Astrocyte (in vitro differentiated cells and primary cell): ENCODE data around the gene WDHD1. TPM values are rescaled to one million over a fixed set of nuclear protein-coding genes. Genes with fewer than 3 reads are reported as not detected.
A peak's percentile ranks its signal among the peaks of the same experiment; 100 is the strongest.

Experiments used
- DNase-seq: peaks from one replicate; pipeline ENCODE4 v3.0.0-alpha.2; 2010; ENCODE audit warnings: low read depth
- FAIRE-seq: peaks from 2 replicates; lab custom pipeline; 2011; peaks lifted over from hg19 to GRCh38; lab: Jason Lieb, UNC
- H2AFZ ChIP-seq: 2 replicates; pipeline ENCODE4 v1.6.0; 2012; ENCODE audit warnings: low read depth, low read length, inconsistent platforms
- H3K27ac ChIP-seq: 2 replicates; pipeline ENCODE4 v1.5.1; 2011; ENCODE audit warnings: low read depth, low read length, inconsistent platforms
- H3K27me3 ChIP-seq: 2 replicates; pipeline ENCODE4 v1.6.0; 2011; ENCODE audit warnings: low read length, inconsistent platforms; ENCODE audit not compliant: insufficient read depth
- H3K36me3 ChIP-seq: 2 replicates; pipeline ENCODE4 v1.5.1; 2011; ENCODE audit warnings: low read length, inconsistent platforms; ENCODE audit not compliant: insufficient read depth
- H3K4me1 ChIP-seq: 2 replicates; pipeline ENCODE4 v1.5.1; 2011; ENCODE audit warnings: low read length, inconsistent platforms; ENCODE audit not compliant: insufficient read depth
- H3K4me2 ChIP-seq: 2 replicates; pipeline ENCODE4 v1.6.0; 2012; ENCODE audit warnings: low read length, inconsistent platforms
- H3K4me3 ChIP-seq: 2 replicates; pipeline ENCODE4 v1.5.1; 2011; ENCODE audit warnings: low read depth, mild to moderate bottlenecking, low read length, inconsistent platforms; ENCODE audit not compliant: insufficient read depth
- H3K79me2 ChIP-seq: 2 replicates; pipeline ENCODE4 v1.6.0; 2012; ENCODE audit warnings: mild to moderate bottlenecking, low read length, inconsistent platforms; ENCODE audit not compliant: insufficient read depth
- H3K9ac ChIP-seq: 2 replicates; pipeline ENCODE4 v1.6.0; 2012; ENCODE audit warnings: mild to moderate bottlenecking, low read length, inconsistent platforms
- H3K9me3 ChIP-seq: 2 replicates; pipeline ENCODE4 v1.5.1; 2012; ENCODE audit warnings: low read depth, mild to moderate bottlenecking, low read length, inconsistent platforms; ENCODE audit not compliant: insufficient read depth
- H4K20me1 ChIP-seq: 2 replicates; pipeline ENCODE4 v1.6.0; 2012; ENCODE audit warnings: low read length, inconsistent platforms; ENCODE audit not compliant: insufficient read depth
- H3K27ac Mint-ChIP-seq: one replicate; pipeline ENCODE4 v1.8.0; 2021; ENCODE audit warnings: mild to moderate bottlenecking, mixed read lengths; ENCODE audit not compliant: unreplicated experiment
- H3K27me3 Mint-ChIP-seq: one replicate; pipeline ENCODE4 v1.8.0; 2021; ENCODE audit warnings: low read depth, mixed read lengths; ENCODE audit not compliant: unreplicated experiment
- H3K36me3 Mint-ChIP-seq: one replicate; pipeline ENCODE4 v1.8.0; 2021; ENCODE audit warnings: low read depth, mixed read lengths; ENCODE audit not compliant: unreplicated experiment
- H3K4me1 Mint-ChIP-seq: one replicate; pipeline ENCODE4 v1.8.0; 2021; ENCODE audit warnings: low read depth, mixed read lengths; ENCODE audit not compliant: unreplicated experiment
- H3K4me3 Mint-ChIP-seq: one replicate; pipeline ENCODE4 v1.8.0; 2021; ENCODE audit warnings: mild to moderate bottlenecking, moderate library complexity, mixed read lengths; ENCODE audit not compliant: unreplicated experiment
- H3K9me3 Mint-ChIP-seq: one replicate; pipeline ENCODE4 v1.8.0; 2021; ENCODE audit warnings: mild to moderate bottlenecking, mixed read lengths; ENCODE audit not compliant: unreplicated experiment
- EZH2 ChIP-seq: IDR thresholded peaks from 2 replicates; pipeline ENCODE4 v1.6.1; 2012; ENCODE audit warnings: mild to moderate bottlenecking, low read length, inconsistent platforms; ENCODE audit not compliant: insufficient read depth
- total RNA-seq: library from RNA; stranded (reverse); gene quantifications from 2 replicates; pipeline ENCODE4 v1.2.1, GENCODE V29; 2021
- TF ChIP-seq, protein P1 (sequence below): IDR thresholded peaks from 2 replicates; pipeline ENCODE4 v1.5.1; 2011; ENCODE audit warnings: low read depth, mild to moderate bottlenecking, inconsistent platforms, low read length, moderate library complexity; ENCODE audit not compliant: insufficient read depth

Gene WDHD1
- total RNA-seq, 1 donor from 2014 or later: 9.3 TPM

DNA sequence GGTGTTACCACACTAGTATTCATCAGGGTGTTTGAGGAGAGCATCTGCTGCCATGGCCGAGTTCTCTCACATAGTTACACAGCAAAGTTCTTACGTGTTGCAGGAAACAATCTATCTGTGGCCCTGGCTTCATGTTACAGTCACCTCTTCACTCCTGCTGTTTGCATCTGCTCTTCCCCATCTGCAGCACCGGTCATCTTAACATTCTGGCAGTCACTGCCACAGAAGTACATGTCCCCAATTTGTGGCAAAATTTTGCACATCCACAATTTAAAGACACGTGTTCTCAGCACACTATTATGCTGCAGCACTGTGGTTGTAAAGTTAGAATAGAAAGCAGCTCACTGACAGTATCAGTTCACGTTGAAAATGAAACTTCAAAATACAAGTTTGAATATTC is 47.8 kb upstream of the WDHD1 start:
- no peaks in the 10 kb centered on the region for H3K79me2 ChIP-seq
- no peak overlapping the region for H3K9ac ChIP-seq
- H3K4me3 ChIP-seq: no peak overlapping the region
- TF ChIP-seq, protein P1, sequence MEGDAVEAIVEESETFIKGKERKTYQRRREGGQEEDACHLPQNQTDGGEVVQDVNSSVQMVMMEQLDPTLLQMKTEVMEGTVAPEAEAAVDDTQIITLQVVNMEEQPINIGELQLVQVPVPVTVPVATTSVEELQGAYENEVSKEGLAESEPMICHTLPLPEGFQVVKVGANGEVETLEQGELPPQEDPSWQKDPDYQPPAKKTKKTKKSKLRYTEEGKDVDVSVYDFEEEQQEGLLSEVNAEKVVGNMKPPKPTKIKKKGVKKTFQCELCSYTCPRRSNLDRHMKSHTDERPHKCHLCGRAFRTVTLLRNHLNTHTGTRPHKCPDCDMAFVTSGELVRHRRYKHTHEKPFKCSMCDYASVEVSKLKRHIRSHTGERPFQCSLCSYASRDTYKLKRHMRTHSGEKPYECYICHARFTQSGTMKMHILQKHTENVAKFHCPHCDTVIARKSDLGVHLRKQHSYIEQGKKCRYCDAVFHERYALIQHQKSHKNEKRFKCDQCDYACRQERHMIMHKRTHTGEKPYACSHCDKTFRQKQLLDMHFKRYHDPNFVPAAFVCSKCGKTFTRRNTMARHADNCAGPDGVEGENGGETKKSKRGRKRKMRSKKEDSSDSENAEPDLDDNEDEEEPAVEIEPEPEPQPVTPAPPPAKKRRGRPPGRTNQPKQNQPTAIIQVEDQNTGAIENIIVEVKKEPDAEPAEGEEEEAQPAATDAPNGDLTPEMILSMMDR: no peak
- no peak for TF ChIP-seq EZH2
- H3K27ac Mint-ChIP-seq: peak overlapping the region; percentile 77
- no peaks in the 10 kb centered on the region for H3K36me3 Mint-ChIP-seq
- no peaks in the 10 kb centered on the region for H3K27me3 Mint-ChIP-seq
- H3K4me1 ChIP-seq: peaks cover 36% of the 10 kb centered on the region
- peak overlapping the region; percentile 42 for H3K4me2 ChIP-seq
- H2AFZ ChIP-seq: no peak overlapping the region
- no peaks in the 10 kb centered on the region for H3K27me3 ChIP-seq
- H3K9me3 Mint-ChIP-seq: no peaks in the 10 kb centered on the region
- H3K27ac ChIP-seq: no peak overlapping the region
- FAIRE-seq: no peak
- H3K4me3 Mint-ChIP-seq: no peak overlapping the region
- peaks cover 49% of the 10 kb centered on the region for H3K4me1 Mint-ChIP-seq
- no peaks in the 10 kb centered on the region for H3K9me3 ChIP-seq
- no peaks in the 10 kb centered on the region for H3K36me3 ChIP-seq
- DNase-seq: peak; percentile 59
- H4K20me1 ChIP-seq: no peaks in the 10 kb centered on the region

DNA sequence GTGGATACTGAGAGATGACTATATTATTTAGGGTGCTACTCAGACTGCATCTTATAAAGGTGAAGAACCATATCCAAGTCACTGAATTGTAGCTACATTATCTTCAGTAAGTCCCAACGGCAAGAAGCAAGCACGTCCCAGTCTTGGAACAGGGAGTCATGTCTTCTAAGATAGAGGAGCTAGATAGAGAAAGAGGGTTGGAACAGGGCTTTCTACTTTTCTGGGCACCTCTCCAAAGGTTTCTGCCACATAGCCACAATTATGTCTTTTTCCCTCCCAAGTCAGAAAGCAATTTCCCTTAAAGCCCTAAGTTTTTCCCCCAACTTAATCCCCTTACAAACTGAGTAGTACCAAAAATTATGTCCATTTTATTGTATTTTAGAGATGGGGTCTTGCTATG is 47.0 kb upstream of the WDHD1 start:
- H3K9me3 ChIP-seq: no peaks in the 10 kb centered on the region
- TF ChIP-seq EZH2: no peak
- TF ChIP-seq, protein P1: no peak
- Mint-ChIP-seq H3K9me3 (no peaks in the 10 kb centered on the region), H3K36me3 (no peaks in the 10 kb centered on the region), H3K4me3 (no peak overlapping the region), H3K4me1 (peaks cover 49% of the 10 kb centered on the region), H3K27me3 (no peaks in the 10 kb centered on the region), H3K27ac (no peak overlapping the region)
- FAIRE-seq (no peak), DNase-seq (peak; percentile 83)
- peaks cover 36% of the 10 kb centered on the region for H3K4me1 ChIP-seq
- H3K4me2 ChIP-seq: peak overlapping the region; percentile 30
- no peak overlapping the region for H3K4me3 ChIP-seq
- H3K36me3 ChIP-seq: no peaks in the 10 kb centered on the region
- H4K20me1 ChIP-seq: no peaks in the 10 kb centered on the region
- H3K27ac ChIP-seq: no peak overlapping the region
- no peak overlapping the region for H2AFZ ChIP-seq
- no peaks in the 10 kb centered on the region for H3K27me3 ChIP-seq
- no peak overlapping the region for H3K9ac ChIP-seq
- H3K79me2 ChIP-seq: no peaks in the 10 kb centered on the region

DNA sequence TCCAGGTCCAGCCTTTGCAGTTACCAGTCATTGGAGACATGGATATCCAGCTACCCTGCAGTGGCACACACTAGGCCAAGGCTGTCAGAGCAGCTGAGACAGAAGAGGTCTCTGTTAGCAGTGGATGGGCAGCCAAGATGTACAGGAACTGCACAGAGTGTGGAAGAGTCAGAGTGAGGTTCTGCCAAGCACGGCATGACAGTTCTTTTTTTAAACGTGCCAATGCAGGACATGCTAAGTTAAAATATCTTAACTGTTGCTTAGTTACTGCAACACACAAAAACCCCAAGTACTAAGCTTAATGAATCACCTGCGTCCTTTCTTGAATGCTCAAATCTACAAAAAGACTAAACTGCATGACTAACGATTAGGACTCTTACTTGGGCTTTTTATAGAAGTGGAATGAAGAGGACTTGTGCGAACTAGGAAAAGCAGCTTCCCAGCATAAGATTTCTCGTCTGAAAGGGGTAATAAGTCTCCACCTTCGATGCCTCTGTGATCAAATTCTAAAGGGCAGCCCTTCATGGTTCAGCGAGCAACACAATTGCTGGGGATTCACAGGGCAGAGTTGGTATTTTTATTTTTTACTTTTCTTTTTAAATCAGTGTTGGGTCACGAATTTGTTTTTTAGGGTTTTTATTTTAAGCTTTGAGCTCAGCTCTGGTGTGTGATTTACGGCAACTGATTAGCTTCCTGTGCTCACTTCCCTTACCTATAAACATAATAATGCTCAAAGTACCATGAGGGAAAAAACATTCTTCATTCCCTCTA is 45.2 kb upstream of the WDHD1 start:
- H3K36me3 Mint-ChIP-seq: peaks cover 3% of the 10 kb centered on the region
- no peaks in the 10 kb centered on the region for H3K27me3 Mint-ChIP-seq
- peaks cover 45% of the 10 kb centered on the region for H3K4me1 Mint-ChIP-seq
- no peaks in the 10 kb centered on the region for H3K27me3 ChIP-seq
- peak overlapping the region; percentile 78 for H3K9ac ChIP-seq
- H3K9me3 Mint-ChIP-seq: no peaks in the 10 kb centered on the region
- H2AFZ ChIP-seq: no peak overlapping the region
- peak overlapping the region; percentile 27 for H3K4me3 ChIP-seq
- peak overlapping the region; percentile 70 for H3K4me2 ChIP-seq
- TF ChIP-seq EZH2: no peak
- TF ChIP-seq, protein P1: no peak
- FAIRE-seq: peak; percentile 63
- H3K9me3 ChIP-seq: no peaks in the 10 kb centered on the region
- no peaks in the 10 kb centered on the region for H3K79me2 ChIP-seq
- no peak overlapping the region for H3K4me3 Mint-ChIP-seq
- peak overlapping the region; percentile 94 for H3K27ac ChIP-seq
- H4K20me1 ChIP-seq: no peaks in the 10 kb centered on the region
- no peaks in the 10 kb centered on the region for H3K36me3 ChIP-seq
- DNase-seq: peak; percentile 98
- H3K27ac Mint-ChIP-seq: peak overlapping the region; percentile 91
- H3K4me1 ChIP-seq: peaks cover 32% of the 10 kb centered on the region
